Measurements from ENCODE around the gene BNIP3. TPM values are rescaled to one million over a fixed set of nuclear protein-coding genes. Genes with fewer than 3 reads are reported as not detected.

Gene BNIP3
- total and polyA plus RNA-seq, 2 of the 13 experiments (the other 11 are each of a cell fraction or from before 2014, with no cell fraction given), result 73.7 to 223 TPM

GRCh38 chr10:131981429-131982184, at the start of gene BNIP3 (continued):
- TF ChIP-seq ZNF576 (CRISPR knock-in tag; IDR thresholded peaks at IDR 0.05) (no peak), GLI4 (CRISPR knock-in tag; IDR thresholded peaks at IDR 0.05; ENCODE audit: borderline replicate concordance) (0 out of 2 replicates have a peak, but pooled peaks have one; percentile 44), MTA1 (CRISPR knock-in tag; IDR thresholded peaks at IDR 0.05; ENCODE audit: borderline replicate concordance) (no peak), TEAD2 (CRISPR knock-in tag; IDR thresholded peaks at IDR 0.05) (no peak), ZNF446 (CRISPR knock-in tag; IDR thresholded peaks at IDR 0.05) (peak; percentile 47; the same call in 1 of the 2 replicates), ZNF367 (CRISPR knock-in tag; IDR thresholded peaks at IDR 0.05; ENCODE audit: borderline replicate concordance) (no peak; the same call in 1 of the 2 replicates), GABPA (IDR thresholded peaks at IDR 0.05; ENCODE audit: low read depth, low read length) (no peak), GABPA (CRISPR knock-in tag; IDR thresholded peaks at IDR 0.05; ENCODE audit: low read depth) (no peak), EED (CRISPR knock-in tag; IDR thresholded peaks at IDR 0.05) (peak; percentile 77; the same call in 1 of the 2 replicates), ZNF761 (CRISPR knock-in tag; conservative IDR thresholded peaks at IDR 0.05) (no peak)

GRCh38 chr10:132030898-132031463, 49.3 kb upstream of the BNIP3 start:
- H3K27me3 ChIP-seq (ENCODE audit: control insufficient read depth in 1 of 2, insufficient read depth in 2 of 2, low read length in 2 of 2), result peaks cover 8 to 75% of the 10 kb centered on the region in 2 experiments; a peak in 4 of 5 replicates
- H3K79me2 ChIP-seq (ENCODE audit: insufficient read depth, low read length), result no peaks in the 10 kb centered on the region
- BruUV-seq (replicated peaks), result no TSS peak
- ATAC-seq (no peak), DNase-seq (ENCODE audit: low spot score) (no peak), FAIRE-seq (no peak)
- 42% methylated on average over 12 of the region's 12 CpGs for WGBS (ENCODE audit: low lambda C conversion rate)
- no peak overlapping the region for H3K27ac ChIP-seq (ENCODE audit: extremely low read length, insufficient read depth, low read length)
- CTCF ChIA-PET (ENCODE audit: low intra/inter-chr PET ratio, low total read pairs), result no interaction called here
- no peak overlapping the region for H3K9ac ChIP-seq (ENCODE audit: insufficient read depth, low read depth, low read length)
- no peaks in the 10 kb centered on the region for H3K9me3 ChIP-seq (ENCODE audit: low read length)
- no peaks in the 10 kb centered on the region for H4K20me1 ChIP-seq (ENCODE audit: insufficient read depth, low read length)
- POLR2A ChIA-PET, result interaction anchor here (0.7 kb wide), 1 partner anchor 129 kb away, joined by 3 read pairs; no protein-coding TSS in a partner anchor
- no peak overlapping the region for H3K4me2 ChIP-seq (ENCODE audit: low read depth, low read length)
- H2AFZ ChIP-seq (ENCODE audit: low read length), result no peak overlapping the region
- in situ Hi-C loops (cut with HindIII; ENCODE audit: extremely low pct_ligation_motif_present, low pct_unique_long_range_greater_than_20kb), result no loop called here
- no peak overlapping the region for H3K4me3 ChIP-seq (replicated peaks in 1 of 3; ENCODE audit: insufficient read depth in 1 of 3, low read depth in 2 of 3, low read length in 3 of 3)
- no peaks in the 10 kb centered on the region for H3K4me1 ChIP-seq (ENCODE audit: insufficient read depth, low read length)
- intact Hi-C loops (cut with micrococcal nuclease; ENCODE audit: unreplicated experiment), result no loop called here
- H3K36me3 ChIP-seq (replicated peaks in 1 of 2; ENCODE audit: control insufficient read depth in 1 of 2, insufficient read depth in 2 of 2, low read length in 2 of 2), result no peaks in the 10 kb centered on the region
- TF ChIP-seq TOPORS (CRISPR knock-in tag; IDR thresholded peaks at IDR 0.05) (no peak), HCFC1 (IDR thresholded peaks at IDR 0.05; ENCODE audit: low read depth, low read length) (no peak), STAT6 (CRISPR knock-in tag; IDR thresholded peaks at IDR 0.05; ENCODE audit: borderline replicate concordance) (no peak), ZNF180 (CRISPR knock-in tag; IDR thresholded peaks at IDR 0.05; ENCODE audit: borderline replicate concordance, low read depth) (no peak), NFKB2 (CRISPR knock-in tag; IDR thresholded peaks at IDR 0.05; ENCODE audit: borderline replicate concordance) (no peak), PREB (CRISPR knock-in tag; IDR thresholded peaks at IDR 0.05) (no peak), FOXA1 (IDR thresholded peaks at IDR 0.05) (no peak), FOXA1 (CRISPR knock-in tag; IDR thresholded peaks at IDR 0.05) (no peak), SIN3A (IDR thresholded peaks at IDR 0.05; ENCODE audit: borderline replicate concordance, low read depth, low read length) (no peak), ZFP36 (IDR thresholded peaks at IDR 0.05; ENCODE audit: borderline replicate concordance, low read depth, low read length, partially characterized antibody) (no peak)

All from HepG2 (cell line).